Ovary (tissue), 3 donors: Measurements from ENCODE around the gene TAOK3.

Experiments
- CTCF ChIP-seq, 3 donors: fragments of 450-650 bp in 2 of 3; fragments of 200-600 bp in 1 of 3; IDR thresholded peaks; one replicate each; pipeline versions ENCODE4 v1.5.1 to v1.8.0; 2016 to 2022; ENCODE audit warnings: antibody characterized with exemption in 3 of 3, mild to moderate bottlenecking in 1 of 3
- EP300 ChIP-seq: sonication (generic); formaldehyde crosslinking; IDR thresholded peaks from one replicate; pipeline ENCODE4 v1.6.1; 2017; ENCODE audit warnings: antibody characterized with exemption
- POLR2A ChIP-seq: fragments of 450-650 bp; IDR thresholded peaks from one replicate; pipeline ENCODE4 v1.6.1; 2017; ENCODE audit warnings: antibody characterized with exemption, mild to moderate bottlenecking, moderate library complexity
- donor health status: DM: no; HTN: no; CAD: no.

GRCh38 chr12:118310320-118310719 is 62.4 kb downstream of the TAOK3 start:
- no peak for TF ChIP-seq CTCF (IDR thresholded peaks at IDR 0.05)
- TF ChIP-seq POLR2A: no peak
- TF ChIP-seq EP300: no peak
